Stimulated activated CD8-positive, alpha-beta memory T cell treated with anti-CD3 and anti-CD28 coated beads, Interleukin-12 subunit alpha, Interleukin-12 subunit beta, amount 100 ng/mL, for 4 hours (primary cell): ENCODE measurements around the gene SPEM2.

Experiments used
- DNase-seq: peaks from one replicate; pipeline ENCODE4 v3.0.0-alpha.2; 2020; ENCODE audit warnings: low read depth

Gene SPEM2

GRCh38 chr17:7425316-7425715, at the start of gene SPEM2:
Gene SPEM2 (plus strand): TSS chr17:7425616. CDS start chr17:7425689, 73 bp downstream.
- DNase-seq = no peak

- no peak for DNase-seq
Measured at GRCh38 chr17:7379134-7379533, 46.3 kb upstream of the SPEM2 start.

- no peak for DNase-seq
Measured at GRCh38 chr17:7380321-7380720, 45.1 kb upstream of the SPEM2 start.

- DNase-seq = no peak
Measured at GRCh38 chr17:7380855-7381683, 44.3 kb upstream of the SPEM2 start, which contains the start of gene TNK1. Gene TNK1 (plus strand): TSS chr17:7381089. CDS start chr17:7382927, 1,838 bp downstream.

GRCh38 chr17:7382901-7383300, 42.5 kb upstream of the SPEM2 start:
- no peak for DNase-seq

GRCh38 chr17:7383371-7383741, 42.1 kb upstream of the SPEM2 start:
- DNase-seq = no peak

GRCh38 chr17:7383742-7384488, 41.5 kb upstream of the SPEM2 start:
- peak; percentile 68 for DNase-seq

GRCh38 chr17:7384489-7385081, 40.8 kb upstream of the SPEM2 start:
- DNase-seq = no peak

GRCh38 chr17:7388856-7389255, 36.6 kb upstream of the SPEM2 start:
- no peak for DNase-seq

GRCh38 chr17:7389924-7390910, 35.2 kb upstream of the SPEM2 start:
- DNase-seq = no peak

- no peak for DNase-seq
Measured at GRCh38 chr17:7391307-7391706, 34.1 kb upstream of the SPEM2 start.

GRCh38 chr17:7392696-7393612, 32.5 kb upstream of the SPEM2 start:
- no peak for DNase-seq

GRCh38 chr17:7393613-7394451, 31.6 kb upstream of the SPEM2 start:
- DNase-seq = no peak

- DNase-seq = peak; percentile 81
Measured at GRCh38 chr17:7394452-7395191, 30.8 kb upstream of the SPEM2 start, which contains the start of gene PLSCR3. Gene PLSCR3 (minus strand): TSS chr17:7394525. CDS start chr17:7394110, 415 bp downstream.

GRCh38 chr17:7396147-7396546, 29.3 kb upstream of the SPEM2 start:
- no peak for DNase-seq

- DNase-seq = no peak
Measured at GRCh38 chr17:7398612-7399011, 26.8 kb upstream of the SPEM2 start.

GRCh38 chr17:7403043-7403726, 22.2 kb upstream of the SPEM2 start:
- peak; percentile 9 for DNase-seq

GRCh38 chr17:7403727-7403976, 21.8 kb upstream of the SPEM2 start:
- DNase-seq = no peak
